Left ventricle myocardium superior (tissue), 1 donor: ENCODE results near the gene KIAA0586. TPM values are rescaled to one million over a fixed set of nuclear protein-coding genes. Genes with fewer than 3 reads are reported as not detected.
"Not testable (repeated sequence)": the region's sequence is repeated elsewhere in the genome, so short reads cannot be mapped to it uniquely, and the experiment has no call there.

Source experiments
- ATAC-seq: fragments of 200-7000 bp; cut with Tn5 transposase; one replicate; pipeline ENCODE4 v1.9.1; 2020; ENCODE audit warnings: mild to moderate bottlenecking, moderate library complexity
- DNase-seq: peaks from one replicate; pipeline ENCODE4 v3.0.0-alpha.2; 2020
- intact Hi-C: fragments of 100-400 bp; cut with micrococcal nuclease; formaldehyde crosslinking; loops from one replicate; pipeline ENCODE4 v1.11.0; 2022
- total RNA-seq: library from RNA; stranded (reverse); fragmentation: NEBNext Ultra II Directional; extraction: Animal tissue kit (Norgen Biotek cat#: 25700); gene quantifications from one replicate; pipeline ENCODE4 v1.2.1, GENCODE V29; 2021
- donor health status: DM: no; HTN: yes; CAD: no; lungs with severe emphysema.

KIAA0586 gene
- total RNA-seq, 1 donor from 2014 or later = 12.0 TPM

GRCh38 chr14:58574623-58575022 lies 147.1 kb downstream of the KIAA0586 start:
- ATAC-seq = no peak
- intact Hi-C loops = no loop called here
- no peak for DNase-seq

- intact Hi-C loops = no loop called here
- ATAC-seq = no peak
Observed at GRCh38 chr14:58575956-58576355, 148.4 kb downstream of the KIAA0586 start.

GRCh38 chr14:58580035-58580434 lies 152.5 kb downstream of the KIAA0586 start:
- ATAC-seq, intact Hi-C loops: not testable (repeated sequence)

More at GRCh38 chr14:58575956-58576355, 148.4 kb downstream of the KIAA0586 start:
- DNase-seq = no peak

GRCh38 chr14:58581389-58581788 lies 153.9 kb downstream of the KIAA0586 start:
- ATAC-seq, DNase-seq, intact Hi-C loops: not testable (repeated sequence)

More at GRCh38 chr14:58580035-58580434, 152.5 kb downstream of the KIAA0586 start:
- DNase-seq = not testable (repeated sequence)

- DNase-seq (no peak), ATAC-seq (no peak)
- intact Hi-C loops = no loop called here
Observed at GRCh38 chr14:58584383-58584782, 156.9 kb downstream of the KIAA0586 start.

GRCh38 chr14:58587271-58587670 lies 159.8 kb downstream of the KIAA0586 start:
- DNase-seq (no peak), ATAC-seq (no peak)
- intact Hi-C loops = no loop called here

- intact Hi-C loops, DNase-seq, ATAC-seq: not testable (repeated sequence)
Observed at GRCh38 chr14:58588321-58588720, 160.8 kb downstream of the KIAA0586 start.

GRCh38 chr14:58593977-58594376 lies 166.5 kb downstream of the KIAA0586 start:
- DNase-seq (no peak), ATAC-seq (no peak)
- intact Hi-C loops = no loop called here

GRCh38 chr14:58597041-58597440 lies 169.5 kb downstream of the KIAA0586 start:
- DNase-seq = no peak
- intact Hi-C loops = no loop called here
- ATAC-seq = no peak

GRCh38 chr14:58598028-58598803 lies 170.7 kb downstream of the KIAA0586 start:
- intact Hi-C loops = no loop called here

GRCh38 chr14:58598804-58599525 lies 171.4 kb downstream of the KIAA0586 start:
- intact Hi-C loops = no loop called here
- no peak for DNase-seq
- no peak for ATAC-seq

More at GRCh38 chr14:58598028-58598803, 170.7 kb downstream of the KIAA0586 start:
- no peak for ATAC-seq
- no peak for DNase-seq

- no peak for ATAC-seq
- no peak for DNase-seq
- intact Hi-C loops = no loop called here
Observed at GRCh38 chr14:58599707-58600106, 172.2 kb downstream of the KIAA0586 start.

Other genes starting within 250 kb of the KIAA0586 start
- 77.2 TPM for gene ACTR10, start 227.6 kb upstream of the KIAA0586 start, total RNA-seq
- 163 TPM for gene PSMA3, start 182.9 kb upstream of the KIAA0586 start, total RNA-seq
- gene ARID4A, start 129.2 kb upstream of the KIAA0586 start, total RNA-seq = 16.4 TPM
- not detected for gene TOMM20L, start 31.8 kb upstream of the KIAA0586 start, total RNA-seq
- gene TIMM9, start 188 bp upstream of the KIAA0586 start, total RNA-seq = 29.9 TPM
- gene DACT1, start 210.2 kb downstream of the KIAA0586 start, total RNA-seq = 2.2 TPM